OCI-LY3 (cell line): Measurements from ENCODE around the gene ELL2.
"Not testable (repeated sequence)": the region's sequence is repeated elsewhere in the genome, so short reads cannot be mapped to it uniquely, and the experiment has no call there.

Experiments used
- H2AFZ ChIP-seq: fragments of 200-600, 300-600 bp; shearing (Covaris generic); 2 replicates; pipeline ENCODE4 v1.6.0; 2014; ENCODE audit warnings: antibody characterized with exemption, low read depth, low read length
- H3K27ac ChIP-seq: fragments of 200-600, 300-600 bp; sonication (generic); 2 replicates; pipeline ENCODE4 v1.5.1; 2014; ENCODE audit warnings: mild to moderate bottlenecking, low read length, moderate library complexity, mixed read lengths
- H3K27me3 ChIP-seq: fragments of 200-600, 300-600 bp; sonication (generic); 2 replicates; pipeline ENCODE4 v1.6.1; 2014; ENCODE audit warnings: low read depth, low read length, mixed read lengths
- H3K36me3 ChIP-seq: fragments of 200-600, 300-600 bp; sonication (generic); replicated peaks from 2 replicates; pipeline ENCODE3; 2014; ENCODE audit warnings: low read depth, low read length, mixed read lengths
- H3K4me1 ChIP-seq: fragments of 300-600, 200-600 bp; sonication (generic); 2 replicates; pipeline ENCODE4 v1.6.1; 2014; ENCODE audit warnings: low read length, mixed read lengths
- H3K4me2 ChIP-seq: fragments of 200-600, 300-600 bp; sonication (generic); 2 replicates; pipeline ENCODE4 v1.6.1; 2014; ENCODE audit warnings: low read length, mixed read lengths
- H3K4me3 ChIP-seq: fragments of 300-600, 200-600 bp; sonication (generic); 2 replicates; pipeline ENCODE4 v1.5.1; 2014; ENCODE audit warnings: antibody characterized with exemption, mild to moderate bottlenecking, low read length, moderate library complexity
- H3K79me2 ChIP-seq: fragments of 300-600, 200-600 bp; shearing (Covaris generic); 2 replicates; pipeline ENCODE4 v1.6.1; 2014; ENCODE audit warnings: mild to moderate bottlenecking, low read length, mixed read lengths
- H3K9ac ChIP-seq: fragments of 300-600, 200-600 bp; shearing (Covaris generic); 2 replicates; pipeline ENCODE4 v1.6.0; 2014; ENCODE audit warnings: mild to moderate bottlenecking, low read length, moderate library complexity
- H3K9me3 ChIP-seq: fragments of 200-600, 300-600 bp; shearing (Covaris generic); 2 replicates; pipeline ENCODE4 v1.6.1; 2014; ENCODE audit warnings: low read length, mixed read lengths; ENCODE audit not compliant: insufficient read depth
- H4K20me1 ChIP-seq: fragments of 200-600, 300-600 bp; sonication (generic); 2 replicates; pipeline ENCODE4 v1.6.1; 2016; ENCODE audit warnings: low read length, mixed read lengths; ENCODE audit not compliant: insufficient read depth
- CTCF ChIP-seq: fragments of 200-600, 300-600 bp; sonication (generic); IDR thresholded peaks from 2 replicates; pipeline ENCODE4 v1.5.1; 2014; ENCODE audit warnings: antibody characterized with exemption, low read length, low read depth
- EZH2phosphoT487 ChIP-seq: fragments of 200-600 bp; shearing (Covaris generic); IDR thresholded peaks from 2 replicates; pipeline ENCODE4 v1.6.1; 2018; ENCODE audit warnings: antibody characterized with exemption, mixed run types, low read depth

ELL2 gene

GRCh38 chr5:95930141-95930930, 31.3 kb downstream of the ELL2 start:
- TF ChIP-seq CTCF, result no peak
- TF ChIP-seq EZH2phosphoT487, result no peak
- Histone ChIP-seq H3K79me2 (peaks cover 50% of the 10 kb centered on the region), H4K20me1 (no peaks in the 10 kb centered on the region), H3K4me1 (peaks cover 87% of the 10 kb centered on the region), H3K27ac (no peak overlapping the region), H3K27me3 (no peaks in the 10 kb centered on the region), H3K4me2 (no peak overlapping the region), H3K4me3 (no peak overlapping the region), H2AFZ (no peak overlapping the region), H3K9ac (no peak overlapping the region), H3K9me3 (no peaks in the 10 kb centered on the region), H3K36me3 (peaks cover 16% of the 10 kb centered on the region)

GRCh38 chr5:95928724-95929253, 32.9 kb downstream of the ELL2 start:
- Histone ChIP-seq H3K9ac (peak overlapping the region; percentile 63; the same call in 1 of the 2 replicates), H4K20me1 (no peaks in the 10 kb centered on the region), H3K79me2 (peaks cover 50% of the 10 kb centered on the region), H3K4me1 (peaks cover 93% of the 10 kb centered on the region), H3K27ac (peak overlapping the region; percentile 89), H3K4me2 (peak overlapping the region; percentile 90), H3K27me3 (no peaks in the 10 kb centered on the region), H2AFZ (no peak overlapping the region), H3K9me3 (no peaks in the 10 kb centered on the region), H3K4me3 (peak overlapping the region; percentile 64), H3K36me3 (peaks cover 16% of the 10 kb centered on the region)
- no peak for TF ChIP-seq CTCF
- TF ChIP-seq EZH2phosphoT487, result no peak

- Histone ChIP-seq H2AFZ (no peak overlapping the region), H3K9me3 (no peaks in the 10 kb centered on the region), H3K27me3 (no peaks in the 10 kb centered on the region), H3K9ac (peak overlapping the region; percentile 63; the same call in 1 of the 2 replicates), H3K36me3 (peaks cover 16% of the 10 kb centered on the region), H3K4me2 (peak overlapping the region; percentile 90), H3K27ac (peak overlapping the region; percentile 89), H4K20me1 (no peaks in the 10 kb centered on the region), H3K79me2 (peaks cover 46% of the 10 kb centered on the region), H3K4me3 (peak overlapping the region; percentile 64), H3K4me1 (peaks cover 88% of the 10 kb centered on the region)
- TF ChIP-seq EZH2phosphoT487 (peak; percentile 91), CTCF (no peak)
Observed at GRCh38 chr5:95927927-95928723, 33.5 kb downstream of the ELL2 start.

GRCh38 chr5:95927300-95927699, 34.4 kb downstream of the ELL2 start:
- H2AFZ ChIP-seq, H3K9me3 ChIP-seq, H4K20me1 ChIP-seq, H3K27me3 ChIP-seq, H3K9ac ChIP-seq, H3K4me3 ChIP-seq: not testable (repeated sequence)
- Histone ChIP-seq H3K4me1 (peaks cover 80% of the 10 kb centered on the region), H3K27ac (peak overlapping the region; percentile 89; the same call in 1 of the 2 replicates), H3K36me3 (peaks cover 19% of the 10 kb centered on the region), H3K79me2 (peaks cover 38% of the 10 kb centered on the region), H3K4me2 (peak overlapping the region; percentile 90; the same call in 1 of the 2 replicates)
